EL (cell line): ENCODE data around the gene HNRNPD.
A peak's percentile ranks its signal among the peaks of the same experiment; 100 is the strongest.
"Not testable (repeated sequence)": the region's sequence is repeated elsewhere in the genome, so short reads cannot be mapped to it uniquely, and the experiment has no call there.

Source experiments
- DNase-seq: peaks from one replicate; pipeline ENCODE4 v3.0.0-alpha.2; 2016

HNRNPD gene, protein sequence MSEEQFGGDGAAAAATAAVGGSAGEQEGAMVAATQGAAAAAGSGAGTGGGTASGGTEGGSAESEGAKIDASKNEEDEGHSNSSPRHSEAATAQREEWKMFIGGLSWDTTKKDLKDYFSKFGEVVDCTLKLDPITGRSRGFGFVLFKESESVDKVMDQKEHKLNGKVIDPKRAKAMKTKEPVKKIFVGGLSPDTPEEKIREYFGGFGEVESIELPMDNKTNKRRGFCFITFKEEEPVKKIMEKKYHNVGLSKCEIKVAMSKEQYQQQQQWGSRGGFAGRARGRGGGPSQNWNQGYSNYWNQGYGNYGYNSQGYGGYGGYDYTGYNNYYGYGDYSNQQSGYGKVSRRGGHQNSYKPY

DNA sequence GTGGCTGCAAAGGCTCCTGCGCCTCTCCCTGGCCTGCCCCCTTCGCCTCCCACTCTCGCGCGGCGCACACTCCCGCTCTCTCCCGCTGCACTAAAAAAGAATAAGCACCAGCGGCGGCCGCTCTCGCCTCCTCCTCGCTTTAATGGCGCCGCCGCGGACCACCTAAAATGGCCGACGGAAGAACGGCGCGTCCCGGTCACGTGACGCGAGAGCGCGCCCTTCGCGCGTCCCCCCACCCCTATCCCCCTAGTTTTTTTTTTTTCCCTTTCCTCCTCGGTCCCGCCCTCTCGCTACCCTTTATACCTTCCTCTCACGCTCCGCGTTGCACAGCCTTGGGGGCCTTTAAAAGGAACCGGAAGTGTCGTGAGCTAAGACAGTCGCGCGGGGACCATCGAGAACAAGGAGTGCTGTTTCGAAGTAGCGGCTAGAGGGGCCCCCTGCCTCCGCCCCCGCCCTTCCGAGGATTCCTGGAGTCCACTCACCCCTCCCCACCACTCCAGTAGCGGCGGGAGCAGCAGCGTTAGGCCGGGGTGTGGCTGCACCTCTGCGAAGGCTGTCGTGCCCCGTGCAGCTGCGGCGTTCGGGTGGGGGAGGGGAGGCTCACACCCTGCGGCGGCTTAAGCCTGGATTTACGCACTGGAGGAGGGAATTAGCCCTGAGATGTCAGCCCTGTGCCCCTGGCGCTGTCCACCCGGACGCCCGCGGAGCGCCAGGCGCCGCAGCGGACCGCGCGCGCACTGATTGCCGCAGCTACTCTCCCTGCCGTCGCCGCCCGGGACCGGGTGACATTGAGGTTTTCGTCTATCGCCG, at the start of gene HNRNPD:
HNRNPD (minus strand) TSS at position 176 of the 810 bp plus-strand sequence. CDS start 313 bp downstream, outside the sequence.
- peak; percentile 100 for DNase-seq

DNA sequence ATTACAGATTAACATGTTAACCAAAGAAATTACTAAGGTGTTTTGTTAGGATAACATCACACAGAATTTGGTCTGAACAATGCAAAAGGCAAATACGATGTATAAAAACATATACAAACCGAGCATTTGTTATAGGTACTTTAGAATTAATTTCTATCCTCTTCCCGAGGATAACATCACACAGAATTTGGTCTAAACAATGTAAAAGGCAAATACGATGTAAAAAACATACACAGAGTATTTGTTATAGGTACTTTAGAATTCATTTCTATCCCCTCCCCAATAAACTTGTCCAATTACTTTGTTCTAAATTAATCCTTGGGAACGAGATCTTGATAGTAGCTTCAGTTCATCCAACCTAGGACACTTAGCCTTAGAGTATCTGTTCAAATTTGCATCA, 48.8 kb upstream of the HNRNPD start:
- no peak for DNase-seq

DNA sequence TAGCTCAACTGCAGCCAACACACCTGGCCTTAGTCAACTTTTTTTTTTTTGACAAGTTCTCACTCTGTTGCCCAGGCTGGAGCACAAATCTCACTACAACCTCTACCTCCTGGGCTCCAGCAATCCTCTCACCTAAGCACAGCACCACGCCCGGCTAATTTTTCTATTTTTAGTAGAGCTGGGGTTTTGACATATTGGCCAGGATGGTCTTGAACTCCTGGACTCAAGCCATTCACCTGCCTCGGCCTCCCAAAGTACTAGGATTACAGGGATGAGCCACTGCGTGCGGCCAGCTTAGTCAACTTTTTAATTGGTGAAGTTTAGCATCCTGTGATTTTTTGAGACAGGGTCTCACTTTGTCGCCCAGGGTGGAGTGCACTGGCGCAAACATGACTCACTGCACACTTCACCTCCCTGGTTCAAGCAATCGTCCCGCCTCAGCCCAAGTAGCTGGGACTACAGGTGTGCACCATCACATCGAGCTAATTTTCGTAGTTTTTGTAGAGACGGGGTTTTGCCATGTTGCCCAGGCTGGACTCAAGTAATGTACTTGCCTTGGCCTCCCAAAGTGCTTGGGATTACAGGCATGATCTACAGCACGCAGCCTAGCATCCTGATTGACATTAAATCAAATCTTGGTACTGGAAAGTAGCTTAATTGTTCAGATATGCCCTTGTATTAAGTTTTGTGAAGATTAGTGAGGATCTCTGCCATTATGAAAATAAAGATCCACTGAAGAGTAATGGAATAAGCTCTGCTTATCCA, 48.2 kb upstream of the HNRNPD start:
- no peak for DNase-seq

DNA sequence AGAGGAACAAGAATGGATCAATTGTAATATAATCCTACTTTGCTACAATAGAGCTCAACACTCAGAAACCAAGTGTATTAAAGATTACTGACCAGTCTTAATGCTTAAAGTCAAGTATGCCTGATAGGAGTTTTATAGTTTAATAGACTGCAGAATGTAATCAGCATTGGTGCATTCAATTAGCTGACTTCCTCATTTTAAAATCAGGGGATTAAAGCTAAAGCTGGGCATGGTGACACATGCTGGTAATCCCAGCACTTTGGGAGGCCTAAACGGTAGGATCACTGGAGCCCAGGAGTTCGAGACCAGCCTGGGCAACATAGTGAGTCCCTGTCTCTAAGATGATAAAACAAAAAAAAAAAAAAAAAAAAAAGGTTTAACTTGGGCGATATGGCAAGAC, 45.7 kb upstream of the HNRNPD start:
- DNase-seq: no peak

DNA sequence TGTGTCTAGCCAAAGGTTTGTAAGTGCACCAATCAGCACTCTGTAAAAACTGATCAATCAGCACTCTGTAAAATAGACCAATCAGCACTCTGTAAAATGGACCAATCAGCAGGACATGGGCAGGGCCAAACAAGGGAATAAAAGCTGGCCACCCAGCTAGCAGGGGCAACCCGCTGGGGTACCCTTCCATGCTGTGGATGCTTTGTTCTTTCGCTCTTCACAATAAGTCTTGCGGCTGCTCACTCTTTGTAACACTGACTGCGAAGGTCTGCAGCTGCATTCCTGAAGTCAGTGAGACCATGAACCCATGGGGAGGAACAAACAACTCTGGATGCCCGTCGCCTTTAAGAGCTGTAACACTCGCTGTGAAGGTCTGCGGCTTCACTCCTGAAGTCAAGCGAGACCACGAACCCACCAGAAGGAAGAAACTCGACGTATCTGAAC, 42.2 kb upstream of the HNRNPD start:
- no peak for DNase-seq

DNA sequence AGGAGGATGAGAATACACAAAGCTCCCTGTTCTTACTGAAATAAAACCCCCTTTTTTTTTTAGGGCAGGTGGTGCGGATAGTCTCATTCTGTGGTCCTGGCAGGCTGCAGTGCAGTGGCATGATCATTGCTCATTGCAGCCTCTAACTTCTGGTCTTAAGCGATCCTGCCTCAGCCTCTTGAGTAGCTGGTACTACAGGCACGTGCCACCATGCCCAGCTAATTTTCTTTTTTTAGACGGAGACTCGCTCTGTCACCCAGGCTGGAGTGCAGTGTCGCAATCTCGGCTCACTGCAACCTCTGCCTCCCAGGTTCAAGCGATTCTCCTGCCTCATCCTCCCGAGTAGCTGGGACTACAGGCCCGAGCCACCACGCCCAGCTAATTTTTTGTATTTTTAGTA, 41.3 kb upstream of the HNRNPD start:
- not testable (repeated sequence) for DNase-seq

DNA sequence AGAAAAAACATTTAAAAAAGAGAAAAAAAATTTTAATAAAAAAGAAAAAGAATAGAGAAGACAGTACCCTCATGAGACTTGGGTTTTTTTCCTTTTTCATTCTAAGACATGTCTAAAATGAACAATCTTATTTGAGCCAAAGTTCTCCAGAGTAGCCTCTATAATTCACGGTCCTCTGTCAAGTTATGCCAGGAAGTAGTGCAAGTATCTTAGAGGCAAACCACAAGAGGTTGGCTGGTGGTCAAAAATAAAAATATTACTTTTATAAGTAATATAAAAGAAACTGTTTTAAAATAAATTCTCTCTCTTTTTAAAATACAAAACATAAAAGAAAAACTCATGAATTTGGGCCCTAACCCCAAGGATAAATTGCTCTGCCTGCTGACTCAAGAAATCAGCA, 29.9 kb upstream of the HNRNPD start:
- no peak for DNase-seq

DNA sequence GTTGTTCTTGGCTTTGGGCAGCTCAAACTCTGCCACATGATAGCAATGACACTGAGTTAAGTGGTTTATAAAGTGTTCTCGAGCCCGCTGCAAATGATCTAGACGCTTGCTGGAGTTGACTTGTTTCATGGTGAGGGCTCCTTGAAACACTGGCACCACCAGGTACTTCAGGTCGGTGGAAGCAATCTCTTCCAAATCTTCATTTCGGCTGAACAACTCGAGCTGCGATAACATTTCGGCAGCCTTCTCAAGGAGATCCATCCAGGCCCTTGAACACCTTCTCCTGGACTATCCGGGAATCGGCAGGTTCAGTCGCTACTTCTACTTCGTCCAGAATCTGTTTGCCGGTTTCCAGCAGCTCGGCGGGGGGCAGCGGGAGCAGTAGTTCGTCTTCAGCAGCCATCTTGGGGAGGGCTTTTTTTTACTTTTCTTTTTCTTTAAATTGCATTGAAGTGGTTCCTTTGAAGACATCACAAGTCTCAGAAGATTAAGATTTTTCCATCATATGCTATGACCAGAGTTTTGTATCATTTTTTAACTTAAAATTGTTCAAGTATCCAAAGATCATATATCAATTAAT, 28.5 kb upstream of the HNRNPD start:
- DNase-seq: no peak

DNA sequence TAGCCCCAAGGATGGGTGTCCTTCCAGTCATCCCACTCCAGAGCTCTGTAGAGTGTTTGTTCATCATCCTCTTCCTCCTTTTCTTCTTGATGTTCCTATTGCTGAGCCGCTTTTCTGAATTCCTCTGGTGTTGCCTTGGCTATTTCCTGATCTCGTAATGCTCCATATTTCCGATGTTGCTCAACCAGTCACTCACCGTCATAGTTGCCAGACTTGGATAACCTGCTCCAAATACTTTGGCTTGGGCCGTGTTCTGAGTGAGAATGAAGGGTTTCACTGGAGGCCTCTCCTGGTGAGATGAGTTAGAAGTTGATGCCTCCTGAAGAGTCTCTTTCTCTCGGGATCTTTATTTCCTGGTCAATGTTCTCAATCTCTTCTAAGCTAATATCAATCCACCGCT, 27.8 kb upstream of the HNRNPD start:
- DNase-seq: no peak

DNA sequence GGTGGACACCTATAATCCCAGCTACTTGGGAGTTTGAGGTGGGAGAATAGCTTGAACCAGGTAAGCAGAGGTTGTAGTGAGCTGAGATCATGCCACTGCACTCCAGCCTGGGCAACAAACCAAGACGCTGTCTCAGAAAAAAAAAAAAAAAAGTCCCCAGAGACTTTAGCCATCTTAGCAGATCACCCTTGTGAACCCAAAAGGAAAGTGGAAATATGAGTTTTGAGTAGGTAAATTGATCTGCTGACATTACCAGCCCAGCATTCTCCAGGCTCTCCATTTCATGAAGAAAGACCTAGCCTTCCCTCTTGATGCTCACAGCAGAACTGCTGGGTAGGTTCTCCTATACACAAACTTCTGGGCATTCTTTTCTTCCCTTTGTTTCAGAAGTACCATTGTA, 24.5 kb upstream of the HNRNPD start:
- no peak for DNase-seq

DNA sequence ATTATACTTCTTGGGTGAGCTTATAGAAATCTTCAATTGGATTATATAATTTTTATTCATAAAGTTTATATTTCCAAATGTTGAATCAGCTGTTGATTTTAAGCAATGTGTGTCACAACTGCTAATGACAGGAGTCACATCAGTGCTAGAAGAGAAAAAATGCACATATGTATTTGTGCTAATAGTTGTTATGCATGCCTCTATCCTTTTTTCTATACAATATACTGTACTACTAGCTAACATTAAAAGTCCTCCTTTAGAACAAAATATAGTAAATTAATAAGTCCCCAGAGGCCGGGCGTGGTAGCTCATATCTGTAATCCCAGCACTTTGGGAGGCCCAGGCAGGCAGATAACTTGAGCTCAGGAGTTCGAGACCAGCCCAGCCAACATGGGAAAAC, 23.7 kb upstream of the HNRNPD start:
- no peak for DNase-seq

DNA sequence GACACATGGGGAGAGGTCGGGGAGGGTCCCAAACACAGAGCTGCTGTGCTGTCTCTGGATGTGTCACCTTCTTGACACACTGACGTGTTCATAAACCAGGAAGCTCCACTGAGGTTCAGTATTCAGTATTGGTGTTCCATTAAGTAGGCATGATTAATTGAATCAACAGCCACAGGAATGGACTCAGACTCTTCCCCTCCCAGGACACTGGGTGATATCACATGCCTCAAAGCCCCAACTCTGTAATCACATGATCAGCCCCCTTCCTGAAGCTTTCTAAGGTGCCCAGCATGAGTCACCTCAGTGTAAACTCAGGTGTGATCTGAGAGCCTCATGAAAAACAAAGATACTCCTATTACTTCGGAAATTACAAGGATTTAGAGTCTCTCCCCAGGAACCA, 21.1 kb upstream of the HNRNPD start:
- DNase-seq: no peak

DNA sequence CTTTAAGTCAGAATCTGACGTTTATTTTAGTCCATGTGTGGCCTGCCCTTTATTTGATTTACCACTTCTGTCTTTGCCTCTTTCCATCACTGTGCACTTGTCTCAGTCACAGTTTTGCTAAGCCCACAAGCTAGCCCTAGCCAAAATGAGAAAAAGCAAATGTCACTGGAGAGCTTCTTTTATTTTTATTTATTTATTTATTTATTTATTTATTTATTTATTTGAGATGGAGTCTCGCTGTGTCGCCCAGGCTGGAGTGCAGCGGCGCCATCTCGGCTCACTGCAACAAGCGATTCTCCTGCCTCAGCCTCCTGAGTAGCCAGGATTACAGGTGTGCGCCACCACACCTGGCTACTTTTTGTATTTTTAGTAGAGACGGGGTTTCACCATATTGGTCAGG, 16.3 kb upstream of the HNRNPD start:
- DNase-seq: not testable (repeated sequence)

DNA sequence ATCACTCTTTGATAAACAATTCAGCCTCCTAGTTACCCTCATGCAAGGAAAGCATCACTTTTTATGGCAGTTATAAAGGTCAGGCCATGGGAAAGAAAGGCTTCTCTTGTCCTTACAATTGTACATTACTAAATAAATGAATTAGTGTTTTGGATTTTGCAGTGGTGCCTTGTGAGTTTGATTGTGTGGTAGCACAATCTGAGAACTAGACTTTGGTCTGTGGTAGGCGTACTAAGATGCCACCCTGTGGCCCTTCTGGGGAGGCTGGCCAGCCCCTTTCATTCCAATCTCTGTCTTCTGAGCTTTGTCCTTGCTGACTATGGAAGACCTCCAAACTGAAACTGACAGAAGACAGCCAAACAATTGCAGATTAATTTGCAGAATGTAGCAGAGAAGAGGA, 14.6 kb upstream of the HNRNPD start:
- DNase-seq: no peak

DNA sequence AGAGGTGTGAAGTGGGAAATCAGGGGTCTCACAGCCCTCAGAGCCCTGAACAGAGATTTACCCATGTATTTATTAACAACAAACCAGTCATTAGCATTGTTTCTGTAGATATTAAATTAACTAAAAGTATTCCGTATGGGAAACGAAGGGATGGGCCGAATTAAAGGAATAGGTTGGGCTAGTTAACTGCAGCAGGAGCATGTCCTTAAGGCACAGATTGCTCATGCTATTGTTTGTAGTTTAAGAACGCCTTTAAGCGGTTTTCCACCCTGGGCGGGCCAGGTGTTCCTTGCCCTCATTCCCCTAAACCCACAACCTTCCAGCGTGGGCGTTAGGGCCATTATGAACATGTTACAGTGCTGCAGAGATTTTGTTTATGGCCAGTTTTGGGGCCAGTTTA, 12.5 kb upstream of the HNRNPD start:
- DNase-seq: not testable (repeated sequence)

DNA sequence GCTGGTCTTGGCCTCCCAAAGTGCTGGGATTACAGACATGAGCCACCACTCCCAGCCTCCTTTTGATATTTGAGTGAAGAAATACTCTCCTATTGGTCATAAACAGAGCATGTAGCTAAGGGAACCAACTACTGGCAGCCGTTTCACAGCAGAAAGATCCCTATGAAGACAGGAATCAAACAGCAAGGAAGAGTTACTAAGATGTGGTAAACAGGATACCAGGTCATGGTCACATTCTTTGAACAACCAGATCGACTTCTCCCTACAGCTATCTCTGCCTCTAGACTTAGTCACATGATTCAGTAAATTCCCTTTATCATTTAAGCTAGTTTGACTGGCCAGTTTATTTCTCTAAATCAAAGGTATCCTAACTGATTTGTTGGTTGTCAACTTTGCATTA, 9.0 kb upstream of the HNRNPD start:
- no peak for DNase-seq

DNA sequence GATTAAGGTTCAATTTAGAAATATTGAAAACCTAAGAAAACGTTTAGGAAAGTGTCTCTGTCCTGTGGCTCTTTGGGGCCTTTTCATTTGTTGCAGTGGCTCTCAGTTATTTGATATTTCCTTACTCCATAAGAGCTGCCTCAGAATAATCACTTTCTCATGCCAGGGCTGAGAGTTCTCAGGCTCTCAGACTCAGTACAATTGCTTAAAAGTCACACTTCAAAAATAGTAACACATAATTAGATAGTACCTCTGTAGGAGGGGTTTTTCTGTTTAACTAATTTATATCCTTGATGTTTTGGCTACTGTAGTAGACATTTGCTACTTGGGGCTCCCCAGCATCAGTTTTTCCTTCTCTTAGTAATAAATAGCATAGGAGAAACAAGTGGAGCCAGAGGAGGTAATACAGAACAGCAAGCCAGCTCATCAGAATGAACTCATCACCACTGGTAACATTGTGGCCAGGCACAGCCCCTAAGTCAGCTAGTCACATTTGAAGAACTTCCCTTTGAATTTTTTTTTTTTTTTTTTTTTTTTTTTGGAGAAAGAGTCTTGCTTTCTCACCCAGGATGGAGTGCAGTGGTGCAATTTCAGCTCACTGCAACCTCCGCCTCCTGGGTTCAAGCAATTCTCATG, 8.0 kb upstream of the HNRNPD start:
- no peak for DNase-seq

DNA sequence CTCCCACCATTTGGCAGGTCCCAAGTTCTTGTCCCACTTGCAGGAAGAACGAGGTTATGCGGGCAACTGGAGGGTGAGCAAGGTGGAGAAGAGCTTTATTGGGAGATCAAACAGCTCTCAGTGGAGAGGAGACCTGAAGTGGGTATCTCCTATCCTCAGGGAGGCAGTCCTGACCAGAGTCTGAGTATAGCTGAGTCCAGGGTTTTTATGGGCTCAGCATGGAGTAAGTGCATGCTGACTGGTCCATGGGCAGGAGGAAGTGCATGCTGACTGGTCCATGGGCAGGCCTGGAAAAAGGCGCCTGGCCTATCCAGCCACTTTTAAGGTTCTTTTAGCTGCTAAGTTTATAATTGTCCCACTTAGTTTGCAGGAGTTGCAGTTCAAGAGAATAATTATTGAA, 7.4 kb upstream of the HNRNPD start:
- no peak for DNase-seq

DNA sequence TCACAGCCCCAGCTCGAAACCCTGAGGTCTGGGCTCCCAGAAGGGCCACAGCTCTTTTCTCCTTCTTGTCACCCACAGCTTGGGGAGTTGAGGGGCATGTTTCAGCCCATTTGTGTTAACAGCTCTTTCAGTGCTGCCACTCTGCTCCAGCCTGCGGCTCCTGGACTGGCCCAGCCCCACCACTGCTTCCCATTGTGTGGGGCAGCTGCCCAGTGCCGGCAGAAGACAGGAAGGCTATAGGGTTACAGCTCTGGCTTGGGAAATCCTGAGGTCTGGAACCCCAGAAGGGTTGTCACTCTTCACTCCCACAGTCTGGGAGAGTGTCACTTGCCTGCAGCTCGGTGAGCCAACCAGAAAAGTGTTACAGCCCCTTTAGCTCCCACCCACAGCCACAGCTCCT, 7.0 kb upstream of the HNRNPD start:
- DNase-seq: no peak

DNA sequence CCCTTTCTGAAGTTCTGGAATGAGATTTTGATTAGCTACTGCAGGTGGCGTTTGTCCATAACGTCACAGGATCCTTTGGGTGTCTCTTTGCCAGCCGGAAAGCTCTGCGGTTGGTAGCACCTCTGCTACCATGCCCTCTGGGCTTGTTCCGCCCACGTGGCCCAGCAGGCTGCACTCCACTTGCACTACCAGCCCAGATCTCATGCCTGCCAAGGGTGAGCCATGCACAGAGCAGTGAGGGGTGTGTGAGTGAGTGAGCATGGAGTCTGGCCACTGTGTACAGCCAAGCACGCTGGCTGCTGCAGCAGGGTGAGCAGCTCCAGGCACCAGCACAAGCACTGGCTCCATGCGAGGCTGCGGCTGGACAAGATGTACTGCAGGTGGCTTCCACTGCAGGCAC, 6.6 kb upstream of the HNRNPD start:
- no peak for DNase-seq

DNA sequence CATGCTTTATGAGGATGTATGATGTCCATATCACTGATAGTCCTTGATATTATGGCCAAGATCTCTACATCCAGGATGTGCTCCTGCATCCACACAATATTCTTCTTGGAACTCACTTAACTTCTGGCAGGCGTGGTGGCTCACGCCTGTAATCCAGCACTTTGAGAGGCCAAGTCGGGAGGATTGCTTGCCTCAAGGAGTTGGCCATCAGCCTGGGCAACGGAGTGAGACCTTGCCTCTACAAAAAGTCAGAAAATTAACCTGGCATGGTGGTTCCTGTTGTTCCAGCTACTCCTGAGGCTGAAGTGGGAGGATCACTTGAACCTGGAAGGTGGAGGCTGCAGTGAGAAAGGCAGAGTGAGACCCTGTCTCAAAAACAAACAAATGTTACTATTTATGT, 2.3 kb upstream of the HNRNPD start:
- no peak for DNase-seq

DNA sequence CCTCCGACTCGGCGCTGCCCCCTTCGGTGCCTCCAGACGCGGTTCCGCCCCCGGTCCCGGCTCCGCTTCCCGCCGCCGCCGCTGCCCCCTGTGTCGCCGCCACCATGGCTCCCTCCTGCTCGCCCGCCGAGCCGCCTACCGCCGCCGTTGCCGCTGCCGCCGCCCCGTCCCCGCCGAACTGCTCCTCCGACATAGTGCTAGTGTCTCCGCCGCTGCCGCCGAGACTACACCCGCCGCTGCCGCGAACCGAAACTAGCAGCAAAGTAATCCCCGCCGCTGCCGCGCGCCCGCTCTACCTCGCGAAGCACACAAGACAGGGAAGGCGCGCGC, 340 bp downstream of the HNRNPD start:
- no peak for DNase-seq
